IPS DF 4.7 (cell line): ENCODE results near the gene FBXO48.
A peak's percentile ranks its signal among the peaks of the same experiment; 100 is the strongest.
"Not testable (repeated sequence)": the region's sequence is repeated elsewhere in the genome, so short reads cannot be mapped to it uniquely, and the experiment has no call there.

ENCODE experiments used
- DNase-seq: peaks from one replicate; pipeline ENCODE4 v3.0.0-alpha.2; 2013; ENCODE audit warnings: low spot score; ENCODE audit errors: extremely low read depth

The FBXO48 gene

GRCh38 chr2:68467077-68467960, at the start of gene FBXO48, which contains the start of gene APLF:
Gene FBXO48 (minus strand): TSS chr2:68467294. CDS start chr2:68465145, 2,149 bp downstream.
Gene APLF (plus strand): TSS chr2:68467585. CDS start chr2:68467732, 147 bp downstream.
- DNase-seq: peak; percentile 95

- no peak for DNase-seq
Observed at GRCh38 chr2:68516051-68516955, 49.2 kb upstream of the FBXO48 start.

GRCh38 chr2:68514316-68514929, 47.3 kb upstream of the FBXO48 start:
- no peak for DNase-seq

- DNase-seq: no peak
Observed at GRCh38 chr2:68512966-68513365, 45.9 kb upstream of the FBXO48 start.

- no peak for DNase-seq
Observed at GRCh38 chr2:68512326-68512725, 45.2 kb upstream of the FBXO48 start.

GRCh38 chr2:68506170-68506569, 39.1 kb upstream of the FBXO48 start:
- DNase-seq: no peak

- DNase-seq: no peak
Observed at GRCh38 chr2:68505603-68506159, 38.6 kb upstream of the FBXO48 start.

- no peak for DNase-seq
Observed at GRCh38 chr2:68501768-68502167, 34.7 kb upstream of the FBXO48 start.

GRCh38 chr2:68500649-68501048, 33.6 kb upstream of the FBXO48 start:
- no peak for DNase-seq

GRCh38 chr2:68499133-68499532, 32.0 kb upstream of the FBXO48 start:
- DNase-seq: no peak

GRCh38 chr2:68491582-68491981, 24.5 kb upstream of the FBXO48 start:
- DNase-seq: no peak

- no peak for DNase-seq
Observed at GRCh38 chr2:68489282-68489681, 22.2 kb upstream of the FBXO48 start.

GRCh38 chr2:68488605-68489004, 21.5 kb upstream of the FBXO48 start:
- DNase-seq: not testable (repeated sequence)

- no peak for DNase-seq
Observed at GRCh38 chr2:68487773-68488355, 20.8 kb upstream of the FBXO48 start.

- no peak for DNase-seq
Observed at GRCh38 chr2:68483011-68483410, 15.9 kb upstream of the FBXO48 start.

GRCh38 chr2:68482296-68482820, 15.3 kb upstream of the FBXO48 start:
- no peak for DNase-seq

GRCh38 chr2:68478688-68479087, 11.6 kb upstream of the FBXO48 start:
- no peak for DNase-seq

GRCh38 chr2:68476454-68476853, 9.4 kb upstream of the FBXO48 start:
- no peak for DNase-seq

- DNase-seq: no peak
Observed at GRCh38 chr2:68475576-68475975, 8.5 kb upstream of the FBXO48 start.

GRCh38 chr2:68475110-68475509, 8.0 kb upstream of the FBXO48 start:
- no peak for DNase-seq
